ENCODE results near the gene PCDHB13.
"Not testable (repeated sequence)": the region's sequence is repeated elsewhere in the genome, so short reads cannot be mapped to it uniquely, and the experiment has no call there.

- not testable (repeated sequence) for TF ChIP-seq POLR2A, CTCF, POLR2AphosphoS5 (IDR thresholded peaks at IDR 0.05)
Measured at GRCh38 chr5:141225421-141225820, 11.7 kb downstream of the PCDHB13 start.
